NCI-H1105 (cell line): Measurements from ENCODE around the gene GPX7.

Experiments
- DNase-seq: peaks from one replicate; lab custom pipeline; 2025; lab: John Stamatoyannopoulos, UW

The GPX7 gene

DNA sequence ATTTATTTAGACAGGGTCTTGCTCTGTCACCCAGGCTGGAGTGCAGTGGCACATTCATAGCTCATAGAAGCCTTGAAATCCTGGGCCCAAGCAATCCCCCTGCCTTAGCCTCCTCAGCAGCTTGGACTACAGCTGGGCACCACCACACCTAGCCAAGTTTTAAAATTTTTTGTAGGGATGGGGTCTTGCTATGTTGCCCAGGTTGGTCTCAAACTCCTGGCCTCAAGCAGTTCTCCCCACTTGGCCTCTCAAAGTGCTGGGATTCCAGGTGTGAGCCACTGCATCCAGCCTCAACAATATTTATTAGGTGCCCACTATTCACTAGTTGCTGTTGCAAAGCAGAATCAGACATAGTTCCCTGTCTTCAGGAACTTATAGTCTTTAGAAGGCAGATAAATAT, 14.1 kb upstream of the GPX7 start:
- no peak for DNase-seq

DNA sequence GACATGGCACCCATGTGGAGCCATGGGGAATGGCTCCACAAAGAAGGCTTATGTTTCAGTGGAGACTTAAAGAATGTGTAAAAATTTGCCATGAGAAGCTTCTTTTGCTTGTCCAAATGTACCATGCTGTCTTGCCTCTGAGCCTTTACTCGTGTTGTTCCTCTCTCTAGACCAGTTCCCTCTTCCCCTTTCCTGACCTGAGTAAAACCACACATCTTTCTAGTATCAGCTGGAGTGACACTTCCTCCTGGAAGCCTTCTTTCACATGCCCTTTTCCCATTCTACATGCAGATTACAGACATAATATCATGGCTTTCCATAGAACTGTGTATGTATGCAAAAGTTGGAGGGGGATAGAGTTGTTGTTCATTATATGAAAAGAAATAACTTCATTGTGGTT, 13.6 kb upstream of the GPX7 start:
- DNase-seq = no peak

DNA sequence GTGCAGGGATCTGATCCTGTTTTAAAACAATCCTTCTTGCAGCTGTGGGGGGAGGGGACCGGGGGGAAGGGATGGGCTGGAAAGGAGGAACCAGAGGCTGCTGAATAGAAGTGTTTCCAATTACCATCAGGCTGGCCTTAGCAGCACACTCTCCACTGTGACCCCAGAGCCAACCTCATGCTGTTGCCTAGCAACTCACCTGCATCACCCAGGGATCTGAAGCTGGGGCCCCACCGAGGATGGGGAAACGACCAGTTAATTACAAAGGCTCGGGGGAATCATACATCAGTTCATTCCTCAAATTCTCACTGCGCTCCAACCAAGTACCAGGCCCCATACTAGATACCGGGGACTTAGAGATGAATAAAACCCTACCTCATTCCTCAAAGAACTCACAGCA, 11.9 kb upstream of the GPX7 start:
- peak; percentile 32 for DNase-seq

- DNase-seq = no peak
Measured at GRCh38 chr1:52592637-52593323, 9.4 kb upstream of the GPX7 start.

- DNase-seq = no peak
Measured at GRCh38 chr1:52593495-52593894, 8.7 kb upstream of the GPX7 start.

GRCh38 chr1:52595061-52595460, 7.1 kb upstream of the GPX7 start:
- no peak for DNase-seq

GRCh38 chr1:52597912-52598311, 4.3 kb upstream of the GPX7 start:
- no peak for DNase-seq

DNA sequence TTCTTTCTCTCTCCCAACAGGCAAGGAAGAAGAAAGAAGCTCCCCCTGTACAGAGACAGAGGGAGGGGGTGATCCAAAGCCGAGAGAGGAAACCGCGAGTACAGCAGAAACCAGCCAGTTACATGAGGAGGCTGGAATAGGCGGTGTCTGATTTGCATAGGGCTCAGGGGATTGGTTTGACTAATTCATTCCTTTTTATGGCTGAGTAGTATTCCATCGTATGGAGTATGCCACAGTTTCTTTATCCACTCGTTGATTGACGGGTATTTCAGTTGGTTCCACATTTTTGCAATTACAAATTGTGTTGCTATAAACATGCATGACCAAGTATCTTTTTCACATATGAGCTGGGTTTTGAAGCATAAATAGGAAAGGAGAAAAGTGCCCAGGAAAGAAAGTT, 3.4 kb upstream of the GPX7 start:
- DNase-seq = no peak

GRCh38 chr1:52599236-52599635, 2.9 kb upstream of the GPX7 start:
- DNase-seq = no peak

DNA sequence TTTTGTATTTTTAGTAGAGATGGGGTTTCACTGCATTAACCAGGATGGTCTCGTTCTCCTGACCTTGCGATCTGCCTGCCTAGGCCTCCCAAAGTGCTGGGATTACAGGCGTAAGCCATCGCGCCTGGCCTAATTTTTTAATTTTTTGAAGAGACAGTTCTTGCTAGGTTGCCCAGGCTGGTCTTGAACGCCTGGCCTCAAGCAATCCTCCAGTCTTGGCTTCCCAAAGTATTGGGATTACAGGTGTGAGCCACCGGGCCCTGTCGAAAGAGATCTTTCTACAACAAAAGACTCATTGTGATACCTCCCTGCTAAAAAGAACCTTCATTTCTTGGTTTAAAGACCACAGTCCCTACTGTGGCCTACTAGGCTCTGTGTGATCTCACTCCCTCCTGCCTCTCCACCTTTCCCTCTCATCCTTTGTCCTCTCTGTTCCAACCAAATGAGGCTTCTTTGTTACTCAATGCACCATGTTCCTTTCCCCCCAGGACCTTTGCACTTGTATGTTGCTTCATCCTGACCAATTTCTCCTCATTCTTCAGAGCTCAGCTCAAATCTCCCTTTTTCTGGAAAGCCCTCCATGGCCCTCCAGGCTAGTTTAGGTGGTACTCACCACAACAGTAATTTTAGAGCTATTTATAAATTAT, 1.5 kb upstream of the GPX7 start:
- no peak for DNase-seq

DNA sequence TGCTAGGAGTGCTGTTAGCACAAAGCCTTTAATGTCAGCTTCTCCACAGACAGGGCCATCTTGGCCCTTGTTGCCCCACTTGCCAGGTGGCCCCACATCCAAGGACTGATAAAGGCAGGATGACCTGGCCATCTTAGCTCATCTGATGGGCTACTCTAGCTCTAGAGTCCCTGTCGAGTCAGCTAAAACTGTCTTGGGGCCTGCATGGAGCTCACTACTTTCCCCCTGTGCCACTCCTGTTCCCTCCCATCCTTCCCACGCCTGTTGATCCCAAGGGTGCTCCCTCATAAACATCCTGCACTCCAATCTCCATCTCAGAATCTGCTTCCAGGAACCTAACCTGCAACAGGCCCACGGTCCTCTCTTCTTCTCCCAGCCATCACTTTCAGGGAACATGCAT, 652 bp upstream of the GPX7 start:
- DNase-seq = no peak

DNA sequence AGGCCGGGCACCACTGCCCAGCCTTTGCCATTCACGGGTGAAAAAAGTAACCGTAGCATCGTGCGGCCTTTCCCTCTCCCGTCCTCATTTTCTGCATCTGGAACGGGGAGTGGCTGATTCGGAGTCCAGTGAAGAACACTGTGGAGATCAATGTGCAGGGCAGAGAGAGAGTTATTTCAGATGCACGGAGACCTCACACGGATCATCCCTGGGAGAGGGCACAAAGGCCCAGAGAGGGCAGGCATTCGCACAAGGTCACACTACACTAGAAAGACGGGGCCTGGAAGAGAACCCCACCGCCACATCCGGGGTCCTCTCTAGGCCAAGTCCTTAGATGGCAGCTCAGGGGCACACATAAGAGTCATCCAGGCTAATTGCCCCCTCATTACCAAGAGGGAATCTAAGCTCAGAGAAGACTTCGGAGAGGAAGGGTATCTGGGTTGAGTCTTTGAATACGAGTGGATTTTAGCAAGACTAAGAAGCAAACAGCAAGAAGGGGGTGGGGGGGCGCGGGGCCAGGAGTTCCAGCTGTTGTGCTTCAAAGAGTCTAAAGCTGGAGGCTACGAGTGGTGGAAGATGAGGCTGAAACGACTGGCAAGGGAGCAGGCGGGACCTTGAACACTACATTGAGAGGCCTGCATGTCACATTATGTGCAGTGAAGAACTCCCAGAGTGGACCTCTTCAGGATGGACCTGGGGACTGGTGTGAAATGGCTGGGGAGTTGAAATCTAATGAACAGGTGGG, 857 bp downstream of the GPX7 start:
- DNase-seq = no peak

DNA sequence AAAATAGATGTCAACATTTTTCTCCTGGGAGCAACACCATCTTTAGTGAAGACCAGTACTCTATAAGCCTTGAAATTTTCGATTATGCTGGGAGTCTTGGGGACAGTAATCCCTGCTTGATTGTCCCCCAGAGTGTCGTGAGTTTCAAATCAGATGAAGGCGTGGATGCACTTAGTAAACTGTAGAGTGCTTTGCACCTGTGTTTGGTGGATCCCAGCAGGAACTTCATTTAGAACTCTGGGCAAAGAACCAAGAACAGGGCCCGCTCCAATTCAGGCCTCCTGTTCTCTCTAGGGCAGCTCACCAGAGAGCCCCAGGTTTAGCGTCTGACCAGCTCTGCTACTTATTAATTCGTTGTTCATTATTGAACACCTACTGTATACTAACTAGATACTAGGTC, 1.5 kb downstream of the GPX7 start:
- no peak for DNase-seq

- no peak for DNase-seq
Measured at GRCh38 chr1:52604063-52604770, 2.0 kb downstream of the GPX7 start.

DNA sequence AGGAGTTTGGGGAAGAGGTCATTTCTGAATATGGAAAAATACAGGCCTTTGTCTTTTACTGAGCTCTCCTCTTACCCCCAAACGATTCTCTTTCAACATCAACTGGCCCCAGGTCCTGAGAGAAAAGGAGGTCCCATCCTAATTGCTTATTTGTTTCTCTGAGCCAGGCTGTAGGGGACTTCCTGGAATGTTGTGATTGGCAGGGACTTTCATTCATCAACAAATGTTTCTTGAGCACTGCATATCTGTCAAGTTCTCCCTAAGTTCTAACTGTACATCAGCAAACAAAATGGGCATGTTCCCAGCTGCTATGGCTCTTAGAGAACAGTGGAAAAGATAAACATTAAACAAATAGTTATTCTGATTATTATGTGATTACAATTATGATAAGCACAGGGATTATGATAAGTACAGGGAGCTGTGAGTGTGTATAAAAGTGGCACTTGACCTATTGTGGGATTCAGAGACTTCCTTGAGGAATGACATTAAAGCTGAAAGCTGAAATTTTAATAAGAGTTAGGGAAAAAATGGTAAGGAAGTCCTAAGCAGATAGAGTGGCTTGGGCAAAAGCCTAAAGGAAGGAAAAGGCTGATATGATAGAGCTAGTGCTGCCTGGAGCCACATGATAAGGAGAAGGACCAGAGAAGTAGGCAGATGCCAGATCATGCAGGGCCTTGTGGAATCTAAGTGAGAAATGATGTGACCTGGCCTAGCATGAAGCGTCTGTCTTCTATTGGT, 11.6 kb downstream of the GPX7 start:
- DNase-seq = no peak

- DNase-seq = no peak
Measured at GRCh38 chr1:52614671-52615070, 12.5 kb downstream of the GPX7 start.

- DNase-seq = no peak
Measured at GRCh38 chr1:52615489-52616042, 13.4 kb downstream of the GPX7 start.

GRCh38 chr1:52621950-52622349, 19.8 kb downstream of the GPX7 start:
- no peak for DNase-seq

DNA sequence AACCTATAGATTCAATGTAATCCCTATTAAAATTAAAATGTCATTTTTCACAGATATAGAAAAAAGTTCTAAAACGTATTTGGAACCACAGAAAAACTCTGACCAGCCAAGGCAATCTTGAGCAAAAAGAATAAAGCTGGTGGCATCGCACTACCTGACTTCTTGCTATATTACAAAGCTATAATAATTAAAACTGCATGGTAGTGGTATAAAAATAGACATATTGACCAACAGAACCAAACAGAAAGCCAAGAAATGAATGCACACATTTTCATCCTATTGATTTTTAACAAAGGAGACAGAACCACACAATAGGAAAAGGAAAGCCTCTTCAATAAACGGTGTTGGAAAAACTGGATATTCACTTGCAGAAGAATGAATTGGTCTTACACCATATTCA, 21.6 kb downstream of the GPX7 start:
- no peak for DNase-seq

DNA sequence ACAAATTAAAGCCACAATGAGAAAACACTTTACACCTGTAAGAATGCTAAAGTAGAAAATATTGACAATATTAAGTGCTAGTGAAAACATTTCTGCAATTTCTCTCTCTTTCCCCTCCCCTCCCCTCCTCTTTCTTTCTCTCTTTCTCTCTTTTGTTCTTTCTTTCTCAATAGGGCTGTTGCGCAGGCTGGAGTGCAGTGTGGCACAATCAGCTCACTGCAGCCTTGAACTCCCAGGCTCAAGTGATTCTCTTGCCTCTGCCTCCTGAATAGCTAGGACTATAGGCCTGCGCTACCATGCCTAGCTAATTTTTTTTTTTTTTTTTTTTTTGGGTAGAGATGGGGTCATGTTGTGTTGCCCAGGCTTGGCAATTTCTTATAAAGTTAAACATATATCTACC, 24.9 kb downstream of the GPX7 start:
- no peak for DNase-seq

DNA sequence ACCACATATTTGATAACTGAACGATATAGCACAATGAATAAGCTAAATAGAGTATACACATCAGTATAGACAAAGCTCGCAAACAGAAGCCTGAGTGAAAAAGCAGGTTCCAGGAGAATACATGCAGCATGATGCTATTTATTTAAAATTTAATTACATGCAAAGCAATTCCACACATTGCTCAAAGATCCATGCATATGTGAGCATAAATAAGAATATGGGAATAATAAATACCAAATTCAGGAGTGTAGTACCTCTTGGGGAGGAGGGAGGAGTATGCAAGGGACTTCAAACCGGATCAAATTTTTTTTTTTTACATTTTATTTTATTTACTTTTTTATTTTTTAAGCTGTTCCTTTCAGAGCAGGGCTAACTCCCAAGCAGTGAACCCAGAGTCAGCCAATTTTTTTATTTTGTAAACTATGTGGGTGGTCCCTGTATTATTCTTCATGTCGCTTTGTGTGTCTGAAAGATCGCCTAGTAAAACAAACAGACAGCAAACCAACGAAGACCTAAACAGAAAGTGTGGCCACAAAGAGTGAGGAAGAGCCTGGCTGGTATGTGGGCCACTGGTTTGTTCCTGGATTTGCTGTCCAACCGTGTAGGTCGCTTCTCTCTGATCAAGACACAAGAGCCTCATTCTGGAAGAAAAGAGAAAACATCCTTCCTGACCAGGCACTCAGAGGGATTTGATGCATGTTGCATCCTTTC, 26.6 kb downstream of the GPX7 start:
- no peak for DNase-seq
